Gastroesophageal sphincter (tissue), 4 donors: ENCODE measurements around the gene HSD17B14. TPM values are rescaled to one million over a fixed set of nuclear protein-coding genes. Genes with fewer than 3 reads are reported as not detected.
A peak's percentile ranks its signal among the peaks of the same experiment; 100 is the strongest.
"Not testable (repeated sequence)": the region's sequence is repeated elsewhere in the genome, so short reads cannot be mapped to it uniquely, and the experiment has no call there.

Source experiments
- ATAC-seq: fragments of 150-250 bp; one replicate; pipeline ENCODE4 v1.9.1; 2016; ENCODE audit warnings: mild to moderate bottlenecking, moderate library complexity
- H3K27ac ChIP-seq, 4 donors: fragments of 200-600 bp; sonication (generic) in 3 of 4; 1 replicate in 3 of 4; 2 replicates in 1 of 4; pipeline ENCODE4 v1.5.1; 2016 to 2019
- H3K27me3 ChIP-seq: fragments of 200-600 bp; sonication (generic); one replicate; pipeline ENCODE4 v1.5.1; 2019
- H3K36me3 ChIP-seq, 2 donors: fragments of 200-600 bp; sonication (generic); one replicate each; pipeline ENCODE4 v1.5.1; 2019; ENCODE audit warnings: control low read depth in 1 of 2
- H3K4me1 ChIP-seq, 3 donors: fragments of 200-600 bp; sonication (generic); 1 replicate in 2 of 3; 2 replicates in 1 of 3; pipeline ENCODE4 v1.5.1; 2016 to 2019; ENCODE audit warnings: control low read depth in 2 of 3
- H3K4me3 ChIP-seq, 2 donors: fragments of 200-600 bp; sonication (generic); one replicate each; pipeline ENCODE4 v1.5.1; 2019; ENCODE audit warnings: mild to moderate bottlenecking in 1 of 2, moderate library complexity in 1 of 2
- H3K9me3 ChIP-seq, 3 donors: fragments of 200-600 bp; sonication (generic); one replicate each; pipeline ENCODE4 v1.5.1; 2017 to 2019; ENCODE audit warnings: control low read depth in 2 of 3
- CTCF ChIP-seq, 4 experiments: fragments of 200-600 bp in 2 of 4; fragments of 450-650 bp in 2 of 4; sonication (generic) in 1 of 4; IDR thresholded peaks; one replicate each; pipeline ENCODE4 v1.5.1; 2017 to 2019; ENCODE audit warnings: antibody characterized with exemption in 4 of 4, mild to moderate bottlenecking in 2 of 4, moderate library complexity in 2 of 4
- EP300 ChIP-seq: sonication (generic); formaldehyde crosslinking; IDR thresholded peaks from one replicate; pipeline ENCODE4 v1.6.1; 2017; ENCODE audit warnings: antibody characterized with exemption, mild to moderate bottlenecking
- POLR2A ChIP-seq, 2 donors: fragments of 450-650 bp; IDR thresholded peaks; one replicate each; pipeline ENCODE4 v1.6.1; 2017; ENCODE audit warnings: antibody characterized with exemption in 2 of 2, mild to moderate bottlenecking in 2 of 2, moderate library complexity in 1 of 2
- POLR2AphosphoS5 ChIP-seq: sonication (generic); formaldehyde crosslinking; IDR thresholded peaks from one replicate; pipeline ENCODE4 v1.6.1; 2017; ENCODE audit warnings: antibody characterized with exemption
- WGBS, 2 donors: methylation state at CpG; one replicate each; pipeline ENCODE4 v1.1.5; 2018; ENCODE audit warnings: low coverage in 1 of 2; 5-methylcytosine and 5-hydroxymethylcytosine counted together
- total RNA-seq, 4 donors: library from RNA; depleted of rRNA; stranded (reverse); fragments of >200 nt; gene quantifications; one replicate each; pipeline ENCODE4 v1.1.0, GENCODE V29; 2016

HSD17B14 gene
- total RNA-seq, 4 donors from 2014 or later: 5.3 to 12.5 (median 8.2) TPM

GRCh38 chr19:48852292-48852691, 16.0 kb upstream of the HSD17B14 start:
- Histone ChIP-seq H3K27ac (no peak overlapping the region), H3K9me3 (no peaks in the 10 kb centered on the region), H3K4me3 (no peak overlapping the region), H3K4me1 (no peaks in the 10 kb centered on the region), H3K27me3 (no peaks in the 10 kb centered on the region), H3K36me3 (peaks cover 0 to 46% of the 10 kb centered on the region in 2 donors)
- WGBS, 2 donors: 70 to 86% methylated on average over 2 of the region's 4 CpGs
- TF ChIP-seq POLR2A (IDR thresholded peaks at IDR 0.05) (no peak), CTCF (IDR thresholded peaks at IDR 0.05) (no peak), POLR2AphosphoS5 (no peak), EP300 (no peak)
- ATAC-seq: no peak

- H3K27ac ChIP-seq, H3K4me1 ChIP-seq, H3K27me3 ChIP-seq, H3K4me3 ChIP-seq, ATAC-seq, H3K9me3 ChIP-seq: not testable (repeated sequence)
- H3K36me3 ChIP-seq: peaks cover 0 to 76% of the 10 kb centered on the region in 2 donors
- WGBS, 2 donors: 94 to 97% methylated on average over 3 of the region's 3 CpGs
Observed at GRCh38 chr19:48846659-48847058, 10.4 kb upstream of the HSD17B14 start.

GRCh38 chr19:48845384-48845783, 9.1 kb upstream of the HSD17B14 start:
- H3K36me3 ChIP-seq: peaks cover 0 to 69% of the 10 kb centered on the region in 2 donors
- H3K27ac ChIP-seq: no peak overlapping the region
- no peaks in the 10 kb centered on the region for H3K9me3 ChIP-seq
- H3K4me3 ChIP-seq: no peak overlapping the region
- ATAC-seq: no peak
- TF ChIP-seq POLR2A (IDR thresholded peaks at IDR 0.05) (no peak), EP300 (no peak), CTCF (IDR thresholded peaks at IDR 0.05) (no peak), POLR2AphosphoS5 (no peak)
- WGBS, 2 donors: 87 to 99% methylated on average over 11 of the region's 15 CpGs
- no peaks in the 10 kb centered on the region for H3K4me1 ChIP-seq
- H3K27me3 ChIP-seq: no peaks in the 10 kb centered on the region

GRCh38 chr19:48844472-48844871, 8.2 kb upstream of the HSD17B14 start:
- Histone ChIP-seq H3K27ac (no peak overlapping the region), H3K27me3 (no peaks in the 10 kb centered on the region), H3K4me3 (no peak overlapping the region), H3K4me1 (no peaks in the 10 kb centered on the region), H3K36me3 (peaks cover 0 to 62% of the 10 kb centered on the region in 2 donors), H3K9me3 (no peaks in the 10 kb centered on the region)
- ATAC-seq: no peak
- 58% methylated on average over 2 of the region's 2 CpGs; no CpG with 5 or more reads in 1 of the 2 donors for WGBS, 2 donors
- no peak for TF ChIP-seq EP300
- TF ChIP-seq CTCF (IDR thresholded peaks at IDR 0.05): peak in 1 of 4 experiments; percentile 43

- Histone ChIP-seq H3K9me3 (no peaks in the 10 kb centered on the region), H3K27ac (no peak overlapping the region), H3K4me3 (no peak overlapping the region), H3K4me1 (no peaks in the 10 kb centered on the region), H3K27me3 (no peaks in the 10 kb centered on the region), H3K36me3 (peaks cover 0 to 52% of the 10 kb centered on the region in 2 donors)
- 36 to 60% methylated on average over 1 to 2 of the region's 2 CpGs for WGBS, 2 donors
- TF ChIP-seq POLR2A (IDR thresholded peaks at IDR 0.05) (no peak), CTCF (IDR thresholded peaks at IDR 0.05) (peak in 3 of 4 experiments; percentile 76 to 84 (median 81))
- ATAC-seq: peak; percentile 44
Observed at GRCh38 chr19:48842789-48843162, 6.5 kb upstream of the HSD17B14 start.
